Measurements from ENCODE around the gene IFFO2. TPM values are rescaled to one million over a fixed set of nuclear protein-coding genes. Genes with fewer than 3 reads are reported as not detected.

Gene IFFO2
- total and polyA plus RNA-seq, 2 of the 13 experiments (the other 11 are each of a cell fraction or from before 2014, with no cell fraction given) = 7.3 to 16.7 TPM

GRCh38 chr1:18941221-18942141 is 15.0 kb downstream of the IFFO2 start (continued):
- TF ChIP-seq BCLAF1 (IDR thresholded peaks at IDR 0.05) (no peak), U2AF1 (optimal IDR thresholded peaks at IDR 0.05; ENCODE audit: low read depth, low read length) (no peak), DDIT3 (CRISPR knock-in tag; IDR thresholded peaks at IDR 0.05) (no peak), GTF3A (CRISPR knock-in tag; conservative IDR thresholded peaks at IDR 0.05) (no peak), CTCF (CRISPR knock-in tag; IDR thresholded peaks at IDR 0.05) (no peak), SIX1 (CRISPR knock-in tag; IDR thresholded peaks at IDR 0.05; ENCODE audit: borderline replicate concordance) (peak; percentile 64; the same call in 1 of the 2 replicates), RCOR2 (CRISPR knock-in tag; IDR thresholded peaks at IDR 0.05) (0 out of 2 replicates have a peak, but pooled peaks have one; percentile 14), ZNF362 (CRISPR knock-in tag; IDR thresholded peaks at IDR 0.05; ENCODE audit: borderline replicate concordance) (no peak), PRPF4 (IDR thresholded peaks at IDR 0.05; ENCODE audit: low read depth, low read length, poor library complexity, severe bottlenecking) (no peak), TFAP4 (IDR thresholded peaks at IDR 0.05; ENCODE audit: borderline replicate concordance, low read depth) (0 out of 2 replicates have a peak, but pooled peaks have one; percentile 6), ZIK1 (CRISPR knock-in tag; IDR thresholded peaks at IDR 0.05; ENCODE audit: borderline replicate concordance, low read depth) (no peak), HNF1A (IDR thresholded peaks at IDR 0.05; ENCODE audit: low read depth) (no peak), HNF1A (CRISPR knock-in tag; IDR thresholded peaks at IDR 0.05; ENCODE audit: borderline replicate concordance) (no peak), KLF9 (CRISPR knock-in tag; IDR thresholded peaks at IDR 0.05; ENCODE audit: low read depth) (no peak)
